GM19238 (cell line): Measurements from ENCODE around the gene ARPC3.
"Not testable (repeated sequence)": the region's sequence is repeated elsewhere in the genome, so short reads cannot be mapped to it uniquely, and the experiment has no call there.

ENCODE experiments used
- DNase-seq: peaks from one replicate; pipeline ENCODE4 v3.0.0; 2011; ENCODE audit warnings: low spot score; ENCODE audit not compliant: insufficient read length

Gene ARPC3

DNA sequence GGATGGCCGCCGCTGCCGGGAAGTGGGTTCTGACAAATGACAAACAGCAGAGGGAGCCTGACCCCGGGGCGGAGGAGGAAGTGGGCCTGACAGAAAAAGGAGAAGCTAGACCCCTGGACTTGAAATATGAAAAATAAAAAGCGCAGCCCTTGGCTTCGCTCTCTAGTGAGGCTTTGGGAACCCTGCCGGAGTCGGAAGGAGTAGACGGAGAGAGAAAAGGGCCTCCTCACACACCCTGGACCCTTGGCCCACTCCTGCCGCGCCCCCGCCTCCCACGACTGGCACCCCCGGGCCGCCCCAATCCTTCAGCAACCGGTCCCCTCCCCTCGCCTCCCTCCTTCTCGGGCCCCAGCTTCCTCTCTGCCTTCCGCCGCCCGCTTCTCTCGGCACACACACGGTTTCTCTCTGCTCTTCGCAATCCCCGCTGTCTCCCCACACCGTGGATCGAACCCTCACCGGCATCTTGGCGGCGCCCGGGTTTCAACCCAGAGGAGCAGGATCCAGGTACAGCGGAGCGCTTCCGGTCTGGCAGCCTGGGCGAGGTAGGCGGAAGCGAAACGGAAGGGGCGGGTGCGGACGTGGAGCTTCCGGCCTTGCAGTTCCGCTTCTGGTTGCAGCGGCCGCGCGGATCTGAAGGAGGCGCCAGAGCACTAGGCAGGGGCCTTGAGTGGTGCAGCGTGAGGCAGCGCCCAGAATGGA lies at the start of gene ARPC3:
ARPC3 (minus strand) TSS at position 539 of the 699 bp plus-strand sequence; CDS start at position 462, 77 bp downstream.
- peak; percentile 80 for DNase-seq

DNA sequence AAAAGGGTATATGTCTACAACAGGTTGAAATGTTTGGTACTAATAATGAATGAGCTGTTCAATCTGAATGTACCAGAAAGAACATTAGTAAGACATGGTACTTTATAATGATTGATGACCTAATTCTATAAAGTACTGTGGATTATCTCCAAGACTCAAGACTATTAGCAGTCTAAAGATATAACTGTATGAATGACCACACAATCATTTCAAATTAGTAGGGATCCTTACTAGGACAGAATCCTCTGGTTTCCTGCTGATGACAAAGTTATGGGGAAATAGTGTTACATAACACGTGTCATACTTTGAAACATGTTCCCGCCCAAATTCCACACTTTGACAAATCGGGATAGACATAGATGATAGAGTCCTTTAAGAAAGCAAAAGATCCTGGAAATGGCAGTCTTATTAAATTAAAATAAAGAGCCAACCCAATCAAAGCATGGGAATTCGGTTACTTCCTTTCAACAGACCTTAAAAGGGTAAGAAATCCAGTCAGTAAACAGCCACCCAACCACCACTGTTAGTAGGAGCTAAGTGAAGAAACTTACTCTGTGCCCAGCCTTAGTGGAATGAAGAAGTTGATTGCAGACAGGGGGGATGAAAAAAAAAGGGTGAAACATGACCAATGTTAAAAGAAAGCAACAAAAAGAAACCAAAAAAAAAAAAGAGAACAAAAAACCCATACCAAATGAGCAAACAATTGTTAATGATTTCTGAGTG lies 49.0 kb upstream of the ARPC3 start:
- no peak for DNase-seq

DNA sequence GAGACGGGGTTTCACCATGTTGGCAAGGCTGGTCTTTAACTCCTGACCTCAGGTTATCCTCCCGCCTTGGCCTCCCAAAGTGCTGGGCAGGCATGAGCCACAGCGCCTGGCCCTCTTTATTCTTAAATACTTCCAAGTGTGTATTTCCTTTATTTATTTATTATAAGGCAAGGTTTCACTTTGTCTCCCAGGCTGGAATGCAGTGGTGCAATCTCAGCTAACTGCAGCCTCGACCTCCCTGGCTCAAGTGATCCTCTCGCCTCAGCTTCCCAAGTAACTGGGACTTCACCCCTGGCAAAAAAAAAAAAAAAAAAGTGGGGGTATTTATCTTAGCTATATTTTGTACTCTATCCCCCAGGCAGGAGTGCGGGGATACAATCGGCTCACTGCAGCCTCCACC lies 25.3 kb upstream of the ARPC3 start:
- no peak for DNase-seq

DNA sequence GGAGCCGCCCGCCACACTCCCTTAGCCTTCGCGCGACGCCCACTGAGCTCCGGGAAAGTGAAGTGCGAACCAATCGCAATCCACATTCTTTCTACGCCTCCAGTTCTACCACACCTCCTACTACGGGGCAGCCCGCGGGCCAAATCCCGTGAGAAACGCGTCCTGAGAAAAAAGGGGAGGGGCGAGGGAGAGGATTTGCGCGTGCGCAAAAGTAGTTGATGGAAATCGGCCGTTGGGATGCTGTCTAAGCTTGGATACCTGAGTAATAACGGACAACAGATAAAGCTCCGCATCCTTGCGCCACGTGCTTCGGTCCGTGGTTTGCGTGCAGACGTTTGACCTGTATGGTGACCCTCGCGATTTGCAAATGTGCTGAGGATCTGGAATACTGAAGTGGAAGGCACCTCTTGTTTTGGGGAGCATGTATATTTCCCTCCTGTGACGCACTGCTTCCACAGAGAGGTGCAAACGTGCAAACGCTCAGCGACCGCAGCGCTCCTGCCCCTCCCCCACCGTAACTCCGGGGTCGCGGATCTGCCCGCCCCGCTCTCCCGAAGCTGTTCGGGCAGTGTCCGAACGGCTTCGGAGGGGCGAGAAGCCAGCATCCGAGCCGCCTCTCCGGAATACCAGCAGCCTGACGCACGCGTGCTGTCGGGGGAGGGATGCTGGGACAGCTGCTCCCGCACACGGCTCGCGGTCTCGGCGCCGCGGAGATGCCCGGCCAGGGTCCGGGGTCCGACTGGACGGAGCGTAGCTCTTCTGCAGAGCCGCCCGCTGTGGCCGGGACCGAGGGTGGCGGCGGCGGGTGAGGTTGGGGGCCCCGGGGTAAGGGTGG lies 18.3 kb upstream of the ARPC3 start, which contains the start of the genes FAM216A and GPN3:
FAM216A (plus strand) TSS at position 632 of the 835 bp plus-strand sequence; CDS start at position 663, 31 bp downstream.
GPN3 (minus strand) TSS at position 44 of the 835 bp plus-strand sequence. CDS start 54 bp downstream, outside the sequence.
- DNase-seq = peak; percentile 84

DNA sequence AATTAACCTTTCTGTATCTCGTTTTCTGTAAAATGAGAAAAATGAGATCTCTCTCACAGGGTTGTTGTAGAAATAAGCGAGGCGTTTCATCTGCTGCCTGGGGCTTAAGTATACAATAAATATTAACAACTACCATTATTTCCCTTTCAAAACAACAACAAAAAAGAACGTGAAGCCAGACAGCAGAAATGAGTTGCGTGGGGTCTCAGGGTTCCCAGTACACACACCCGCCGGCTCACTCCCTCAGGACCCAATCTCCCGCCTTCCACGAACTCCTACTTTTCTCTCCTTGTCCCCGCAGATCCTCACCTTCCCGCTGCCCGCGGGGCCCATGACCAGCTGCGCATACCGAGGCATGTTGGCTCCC lies 17.7 kb upstream of the ARPC3 start:
- DNase-seq = no peak

DNA sequence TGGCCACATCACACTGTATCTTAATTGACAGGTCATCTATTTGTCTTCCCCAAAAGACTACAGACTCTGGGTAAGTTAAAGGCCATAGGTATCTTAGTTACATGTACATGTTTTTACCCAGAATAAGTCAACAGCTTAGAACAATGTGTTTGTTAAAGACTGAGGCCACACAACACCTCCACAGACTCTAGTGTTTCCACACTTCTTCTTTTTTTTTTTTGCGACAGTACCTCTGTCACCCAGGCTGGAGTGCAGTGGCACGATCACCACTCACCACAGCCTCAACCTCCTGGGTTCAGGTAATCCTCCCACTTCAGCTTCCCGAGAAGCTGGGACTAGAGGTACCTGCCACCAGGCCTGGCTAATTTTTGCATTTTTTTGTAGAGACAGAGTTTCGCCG lies 16.7 kb upstream of the ARPC3 start:
- no peak for DNase-seq

DNA sequence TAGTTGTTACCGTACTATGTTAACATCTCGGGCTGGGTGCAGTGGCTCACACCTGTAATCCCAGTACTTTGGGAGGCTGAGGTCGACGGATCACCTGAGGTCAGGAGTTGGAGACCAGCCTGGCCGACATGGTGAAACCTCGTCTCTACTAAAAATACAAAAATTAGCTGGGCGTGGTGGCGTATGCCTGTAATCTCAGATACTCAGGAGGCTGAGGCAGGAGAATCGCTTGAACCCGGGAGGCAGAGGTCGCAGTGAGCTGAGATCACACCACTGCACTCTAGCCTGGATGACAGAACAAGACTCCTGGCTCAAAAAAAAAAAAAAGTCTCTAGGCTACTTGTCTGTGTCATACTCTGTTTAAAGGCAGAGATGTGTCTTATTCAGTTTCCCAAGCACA lies 15.6 kb upstream of the ARPC3 start:
- not testable (repeated sequence) for DNase-seq

DNA sequence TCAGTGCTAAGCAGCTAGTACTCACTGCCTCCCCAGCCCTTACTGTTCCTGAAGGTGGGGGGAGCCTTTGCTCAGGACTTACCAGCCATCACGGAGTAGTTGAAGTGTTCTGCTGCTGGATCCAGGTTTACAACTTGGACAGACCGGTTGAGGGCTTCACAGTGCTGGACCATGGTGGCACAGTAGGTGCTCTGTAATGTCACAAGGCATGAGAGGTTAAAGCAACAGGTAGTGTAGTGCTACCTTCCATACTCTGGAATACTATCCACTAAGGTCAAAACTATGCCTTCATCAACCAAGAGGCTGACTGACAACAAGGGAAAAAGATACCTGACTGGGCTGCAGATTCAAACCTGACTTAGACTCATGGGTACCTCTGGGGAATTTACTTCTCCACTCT lies 14.9 kb upstream of the ARPC3 start:
- no peak for DNase-seq

DNA sequence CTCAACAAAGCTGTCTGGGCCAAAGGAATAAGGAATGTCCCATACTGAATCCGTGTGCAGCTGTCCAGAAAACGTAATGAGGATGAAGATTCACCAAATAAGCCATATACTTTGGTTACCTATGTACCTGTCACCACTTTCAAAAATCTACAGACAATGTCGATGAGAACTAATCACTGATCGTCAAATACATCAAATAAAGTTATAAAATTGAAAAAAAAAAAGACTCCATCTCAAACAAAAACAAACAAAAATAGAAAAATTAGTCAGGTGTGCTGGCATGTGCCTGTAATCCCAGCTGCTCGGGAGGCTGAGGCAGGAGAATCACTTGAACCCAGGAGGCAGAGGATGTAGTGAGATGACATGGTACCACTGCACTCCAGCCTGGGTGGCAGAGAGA lies 11.1 kb upstream of the ARPC3 start:
- DNase-seq = not testable (repeated sequence)

DNA sequence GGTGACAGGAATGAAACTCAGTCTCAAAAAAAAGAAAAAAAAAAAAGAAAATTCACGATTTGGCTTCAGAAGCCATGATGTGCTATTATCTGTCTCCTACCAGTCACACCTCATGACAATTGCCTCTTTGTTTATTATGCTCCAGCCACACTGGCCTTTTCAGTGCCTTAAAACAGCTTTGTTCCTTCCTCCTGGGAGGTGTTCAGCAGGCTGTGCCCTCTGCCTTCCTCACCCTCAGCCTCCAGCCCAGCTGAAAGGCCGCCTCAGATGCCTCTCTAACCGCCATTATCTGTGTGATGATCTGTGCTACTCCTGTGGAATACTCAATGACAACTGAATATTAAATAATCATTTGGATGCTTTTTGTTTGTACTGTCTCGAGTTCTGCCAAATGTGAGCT lies 8.6 kb upstream of the ARPC3 start:
- no peak for DNase-seq

DNA sequence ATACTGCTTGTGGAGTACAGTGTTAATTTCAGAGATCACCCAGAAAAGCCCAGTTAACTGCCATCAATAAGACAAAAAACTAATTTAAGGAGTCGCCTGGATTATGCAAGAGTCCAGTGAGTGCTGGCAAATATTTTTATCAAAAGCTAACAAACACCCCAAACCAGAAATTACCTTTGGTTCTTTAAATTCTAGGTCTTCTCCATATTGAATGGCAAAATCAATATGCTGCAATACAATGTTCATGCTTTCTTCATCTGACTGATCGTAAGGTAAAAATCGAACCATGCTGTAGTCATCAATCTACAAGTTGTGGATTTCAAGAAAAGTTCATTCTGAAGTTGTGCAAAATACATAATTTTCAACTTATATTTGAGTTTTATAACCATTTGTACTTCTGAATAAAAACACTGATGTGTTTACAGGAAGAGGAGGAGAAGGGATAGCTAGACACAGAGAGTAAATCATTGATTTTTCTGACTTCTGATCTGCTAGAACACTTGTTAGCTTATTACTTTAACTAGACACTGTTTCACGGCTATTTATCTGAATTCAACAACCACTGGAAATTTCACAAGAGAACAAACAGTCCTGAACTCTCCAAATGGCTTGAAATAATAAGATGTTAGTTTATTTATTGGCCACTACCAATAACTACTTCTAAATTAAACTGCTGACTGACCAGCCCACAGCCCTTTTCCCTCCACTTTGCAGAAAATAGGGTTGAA lies 3.6 kb upstream of the ARPC3 start:
- DNase-seq = no peak

DNA sequence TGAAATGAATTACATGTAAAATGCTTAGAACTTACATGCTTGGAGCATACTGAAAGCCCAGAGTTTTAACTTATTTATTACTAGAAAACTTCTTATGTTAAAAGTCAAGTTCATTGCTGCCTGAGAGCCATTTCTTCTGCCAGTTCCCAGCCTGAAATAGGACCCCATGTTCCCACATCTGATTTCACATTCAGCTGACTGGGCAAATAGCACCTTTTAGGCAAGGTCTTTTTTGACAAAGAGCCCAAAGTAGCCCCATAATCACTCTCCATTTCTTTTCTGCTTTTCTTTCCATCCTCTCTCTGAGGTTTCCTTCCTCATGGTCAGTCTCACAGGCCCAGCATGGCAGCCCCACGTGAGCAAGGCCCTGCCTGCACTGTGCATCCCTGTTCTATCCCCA lies 1.1 kb upstream of the ARPC3 start:
- no peak for DNase-seq

DNA sequence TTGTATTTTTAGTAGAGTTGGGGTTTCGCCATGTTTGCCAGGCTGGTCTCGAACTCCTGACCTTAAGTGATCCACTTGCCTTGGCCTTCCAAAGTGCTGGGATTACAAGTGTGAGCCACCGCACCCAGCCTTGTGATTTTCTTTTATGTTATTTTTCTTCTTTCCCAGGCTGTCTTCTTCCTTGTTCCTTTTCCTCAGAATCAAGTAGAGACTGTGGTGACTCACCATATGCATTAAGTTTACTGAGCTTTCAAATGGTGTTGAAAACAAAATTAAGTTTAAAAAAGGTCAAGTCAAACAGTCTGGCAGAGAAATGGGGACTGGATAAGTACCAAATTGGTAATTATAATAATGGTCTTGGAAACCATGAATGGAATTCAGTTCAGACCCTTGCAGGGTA lies 5.7 kb downstream of the ARPC3 start:
- DNase-seq = no peak

DNA sequence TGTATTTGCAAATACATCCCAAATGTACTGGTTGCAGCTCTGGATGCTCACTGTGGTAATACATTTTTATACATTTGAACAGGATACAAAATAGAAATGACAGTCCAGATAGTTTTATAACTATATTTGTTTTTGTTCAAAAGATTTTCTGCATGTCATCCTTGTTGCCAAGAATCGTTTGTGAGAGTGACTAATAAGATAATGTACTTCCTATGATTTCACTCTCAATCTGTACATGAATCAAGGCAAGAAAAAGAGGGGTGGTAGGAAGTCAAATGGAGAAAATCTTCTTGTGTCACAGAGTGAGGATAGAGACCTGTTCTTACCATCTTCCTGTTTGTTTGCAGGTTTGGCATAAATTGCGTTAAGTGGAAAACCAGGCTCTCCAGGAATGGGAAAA lies 13.9 kb downstream of the ARPC3 start:
- no peak for DNase-seq

DNA sequence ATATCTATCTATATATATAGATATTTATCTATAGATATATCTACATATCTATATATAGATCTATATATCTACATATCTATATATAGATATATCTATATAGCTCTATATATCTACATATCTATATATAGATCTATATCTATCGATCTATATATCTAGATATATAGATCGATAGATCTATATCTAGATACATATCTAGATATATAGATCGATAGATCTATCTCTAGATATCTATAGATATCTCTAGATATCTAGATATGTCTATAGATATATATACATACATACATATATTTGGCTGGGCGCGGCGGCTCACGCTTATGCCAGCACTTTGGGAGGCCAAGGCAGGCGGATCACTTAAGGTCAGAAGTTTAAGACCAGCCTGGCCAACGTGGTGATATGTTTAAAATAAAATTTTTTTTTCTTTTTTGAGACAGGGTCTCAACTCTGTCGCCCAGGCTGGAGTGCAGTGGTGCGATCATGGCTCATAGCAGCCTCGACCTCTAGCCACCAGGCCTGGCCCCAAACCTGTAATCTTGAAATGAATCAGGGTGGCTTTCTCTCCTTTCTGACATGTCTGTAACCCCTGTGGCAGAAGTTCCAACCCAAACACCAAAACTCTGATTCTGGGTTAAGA lies 18.1 kb downstream of the ARPC3 start:
- DNase-seq = no peak

DNA sequence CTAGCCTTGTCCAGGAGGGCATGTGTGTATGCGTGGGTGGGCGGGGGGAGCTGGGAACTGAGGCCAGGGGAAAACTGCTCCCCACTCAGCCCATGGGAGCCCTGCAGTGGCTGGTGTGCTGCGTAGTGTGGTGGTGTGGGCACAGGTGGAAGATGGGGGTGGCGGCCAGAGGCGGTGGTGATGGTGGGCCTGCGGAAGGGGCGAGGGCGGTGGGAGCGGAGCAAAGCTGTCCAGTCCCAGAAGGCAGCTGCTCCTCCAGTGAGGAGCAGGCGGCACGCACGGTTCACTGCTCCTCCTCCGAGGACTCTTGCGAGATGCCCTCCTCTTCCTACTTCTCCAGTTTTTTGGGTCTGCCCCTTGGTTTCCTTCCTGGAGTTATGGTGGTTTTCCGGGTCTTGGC lies 20.5 kb downstream of the ARPC3 start:
- DNase-seq = not testable (repeated sequence)

DNA sequence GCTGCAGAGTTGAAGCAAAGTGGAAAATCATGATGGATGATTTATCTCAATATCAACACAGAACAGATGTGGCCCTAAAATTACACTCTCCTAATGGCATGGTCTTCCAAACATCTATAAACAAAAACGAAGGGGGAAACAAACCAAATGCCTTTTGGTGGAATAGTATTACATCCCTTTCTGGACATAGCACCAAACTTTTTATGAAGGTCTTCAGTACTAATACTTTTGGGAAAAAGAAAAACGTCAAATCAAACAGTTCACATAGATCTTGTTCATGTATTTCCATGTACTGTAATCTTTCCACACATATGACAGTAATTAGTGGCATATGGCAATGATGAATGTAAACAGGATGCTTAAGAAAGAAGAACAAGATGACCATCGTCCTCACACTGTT lies 23.7 kb downstream of the ARPC3 start:
- DNase-seq = no peak

DNA sequence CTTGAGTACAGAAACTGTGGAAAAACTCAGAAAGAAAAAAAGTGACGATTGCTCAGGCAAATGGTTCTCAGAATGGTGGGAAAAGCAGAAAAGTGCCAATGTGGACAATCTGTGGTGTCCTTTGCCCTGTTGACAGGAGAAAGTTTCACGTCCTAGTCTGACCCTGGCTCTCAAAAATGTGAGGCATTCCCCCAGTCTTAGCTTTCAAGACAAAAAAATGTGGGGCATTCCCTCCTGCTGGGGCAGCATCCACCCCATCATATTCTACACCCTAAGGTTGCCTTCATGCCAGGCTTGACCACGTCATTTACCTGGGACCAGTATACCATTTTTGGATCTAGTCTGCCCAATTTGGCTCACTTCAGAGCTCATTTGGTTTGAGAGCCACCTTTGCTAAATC lies 25.9 kb downstream of the ARPC3 start:
- DNase-seq = no peak

DNA sequence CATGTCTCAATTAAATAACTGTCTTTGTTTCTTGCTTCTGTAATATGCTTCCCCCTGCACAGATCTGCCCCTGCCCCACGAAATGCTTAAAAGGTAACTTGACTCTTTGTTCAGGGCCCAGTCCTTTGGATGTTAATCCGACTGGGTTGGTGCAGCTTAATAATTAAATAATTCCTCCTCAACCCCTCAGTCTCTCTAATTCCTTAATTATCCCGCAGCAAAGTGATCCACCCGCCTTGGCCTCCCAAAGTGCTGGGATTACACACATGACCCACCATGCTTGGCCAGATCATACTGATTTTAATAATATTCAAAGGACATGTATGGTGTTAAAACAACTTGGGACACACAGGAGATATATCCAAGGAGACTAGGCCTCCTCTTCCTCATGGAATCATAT lies 28.4 kb downstream of the ARPC3 start:
- no peak for DNase-seq

DNA sequence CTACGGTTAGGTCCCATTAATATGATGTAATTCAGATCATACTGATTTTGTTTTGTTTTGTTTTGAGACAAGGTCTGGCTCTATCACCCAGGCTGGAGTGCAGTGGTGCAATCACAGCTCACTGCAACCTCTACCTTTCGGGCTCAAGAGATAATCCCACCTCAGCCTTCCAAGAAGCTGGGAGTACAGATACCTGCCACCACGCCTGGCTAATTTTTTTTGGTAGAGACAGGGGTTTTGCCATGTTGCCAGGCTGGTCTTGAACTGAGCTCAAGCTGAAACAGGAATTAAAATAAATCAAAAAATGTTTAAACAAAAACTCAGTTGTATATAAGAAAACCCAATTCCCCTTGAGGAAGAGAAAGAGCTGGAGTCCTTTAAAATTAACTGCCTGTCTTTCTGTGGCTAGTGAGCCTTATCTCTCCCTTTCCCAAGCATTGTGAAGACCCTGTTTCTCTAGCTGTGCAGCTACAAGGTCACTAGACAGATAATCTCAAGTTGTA lies 28.9 kb downstream of the ARPC3 start:
- no peak for DNase-seq

DNA sequence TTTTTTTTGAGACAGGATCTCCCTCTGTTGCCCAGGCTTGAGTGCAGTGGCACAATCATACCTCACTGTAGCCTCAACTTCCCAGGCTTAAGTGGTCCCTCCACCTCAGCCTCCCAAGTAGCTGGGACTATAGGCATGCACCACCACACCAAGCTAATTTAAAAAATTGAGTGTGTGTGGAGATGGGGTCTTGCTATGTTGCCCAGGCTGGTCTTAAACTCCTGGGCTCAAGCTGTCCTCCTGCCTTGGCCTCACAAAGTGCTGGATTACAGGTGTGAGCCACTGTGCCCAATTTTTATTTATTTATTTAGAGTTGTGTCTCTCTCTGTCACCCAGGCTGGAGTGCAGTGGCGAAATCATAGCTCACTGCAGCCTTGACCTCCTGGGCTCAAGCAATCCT lies 29.5 kb downstream of the ARPC3 start:
- not testable (repeated sequence) for DNase-seq
